HL-60 (cell line): ENCODE results near the gene GOLGA6A.

Experiments used
- CTCF ChIP-seq: IDR thresholded peaks from one replicate; pipeline ENCODE4 v1.5.1; 2011; ENCODE audit warnings: low read length, control low read depth, inconsistent platforms; ENCODE audit not compliant: insufficient read depth
- POLR2AphosphoS5 ChIP-seq: IDR thresholded peaks from 2 replicates; pipeline ENCODE4 v1.6.1; 2012; ENCODE audit warnings: low read depth
- REST ChIP-seq: IDR thresholded peaks from 2 replicates; pipeline ENCODE4 v1.6.1; 2012; ENCODE audit warnings: low read depth; ENCODE audit not compliant: insufficient replicate concordance

- TF ChIP-seq CTCF (no peak), POLR2AphosphoS5 (no peak), REST (no peak)
Measured at GRCh38 chr15:74043425-74044266, 38.7 kb downstream of the GOLGA6A start.
